ENCODE measurements around the gene CWC22.
"Not testable (repeated sequence)": the region's sequence is repeated elsewhere in the genome, so short reads cannot be mapped to it uniquely, and the experiment has no call there.

DNA sequence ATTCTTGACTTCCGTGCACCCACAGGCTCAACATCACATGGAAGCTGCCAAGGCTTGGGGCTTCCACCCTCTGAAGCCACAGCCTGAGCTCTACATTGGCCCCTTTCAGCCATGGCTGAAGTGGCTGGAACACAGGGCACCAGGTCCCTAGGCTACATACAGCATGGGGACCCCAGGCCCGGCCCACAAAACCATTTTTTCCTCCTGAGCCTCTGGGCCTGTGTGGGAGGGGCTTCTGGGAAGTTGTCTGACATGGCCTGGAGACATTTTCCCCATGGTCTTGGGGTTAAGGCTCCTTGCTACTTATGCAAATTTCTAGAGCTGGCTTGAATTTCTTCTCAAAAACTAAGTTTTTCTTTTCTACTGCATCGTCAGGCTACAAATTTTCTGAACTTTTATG is 77.1 kb downstream of the CWC22 start:
- TF ChIP-seq ESRRA (CRISPR knock-in tag; IDR thresholded peaks at IDR 0.05; ENCODE audit: borderline replicate concordance); OVOL2 (CRISPR knock-in tag; IDR thresholded peaks at IDR 0.05; ENCODE audit: borderline replicate concordance); FOXK1 (CRISPR knock-in tag; IDR thresholded peaks at IDR 0.05); SP1 (CRISPR knock-in tag; conservative IDR thresholded peaks at IDR 0.05): not testable (repeated sequence)
- TF ChIP-seq, protein P1, sequence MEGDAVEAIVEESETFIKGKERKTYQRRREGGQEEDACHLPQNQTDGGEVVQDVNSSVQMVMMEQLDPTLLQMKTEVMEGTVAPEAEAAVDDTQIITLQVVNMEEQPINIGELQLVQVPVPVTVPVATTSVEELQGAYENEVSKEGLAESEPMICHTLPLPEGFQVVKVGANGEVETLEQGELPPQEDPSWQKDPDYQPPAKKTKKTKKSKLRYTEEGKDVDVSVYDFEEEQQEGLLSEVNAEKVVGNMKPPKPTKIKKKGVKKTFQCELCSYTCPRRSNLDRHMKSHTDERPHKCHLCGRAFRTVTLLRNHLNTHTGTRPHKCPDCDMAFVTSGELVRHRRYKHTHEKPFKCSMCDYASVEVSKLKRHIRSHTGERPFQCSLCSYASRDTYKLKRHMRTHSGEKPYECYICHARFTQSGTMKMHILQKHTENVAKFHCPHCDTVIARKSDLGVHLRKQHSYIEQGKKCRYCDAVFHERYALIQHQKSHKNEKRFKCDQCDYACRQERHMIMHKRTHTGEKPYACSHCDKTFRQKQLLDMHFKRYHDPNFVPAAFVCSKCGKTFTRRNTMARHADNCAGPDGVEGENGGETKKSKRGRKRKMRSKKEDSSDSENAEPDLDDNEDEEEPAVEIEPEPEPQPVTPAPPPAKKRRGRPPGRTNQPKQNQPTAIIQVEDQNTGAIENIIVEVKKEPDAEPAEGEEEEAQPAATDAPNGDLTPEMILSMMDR (IDR thresholded peaks at IDR 0.05) = not testable (repeated sequence)
- TF ChIP-seq, protein P2, sequence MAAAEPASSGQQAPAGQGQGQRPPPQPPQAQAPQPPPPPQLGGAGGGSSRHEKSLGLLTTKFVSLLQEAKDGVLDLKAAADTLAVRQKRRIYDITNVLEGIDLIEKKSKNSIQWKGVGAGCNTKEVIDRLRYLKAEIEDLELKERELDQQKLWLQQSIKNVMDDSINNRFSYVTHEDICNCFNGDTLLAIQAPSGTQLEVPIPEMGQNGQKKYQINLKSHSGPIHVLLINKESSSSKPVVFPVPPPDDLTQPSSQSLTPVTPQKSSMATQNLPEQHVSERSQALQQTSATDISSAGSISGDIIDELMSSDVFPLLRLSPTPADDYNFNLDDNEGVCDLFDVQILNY (CRISPR knock-in tag; IDR thresholded peaks at IDR 0.05) = not testable (repeated sequence)

Data from WTC11 (cell line).